GM12878 (cell line): ENCODE results near the gene RCOR1. TPM values are rescaled to one million over a fixed set of nuclear protein-coding genes. Genes with fewer than 3 reads are reported as not detected.

Experiments used
- ATAC-seq: fragments of 200-7000 bp; cut with Tn5 transposase; 3 replicates; pipeline ENCODE4 v1.9.1; 2020; ENCODE audit warnings: mild to moderate bottlenecking, moderate library complexity
- BruUV-seq: library from RNA; stranded (reverse); fragments of 400-500 nt; replicated peaks from 2 replicates; lab custom pipeline; 2021; lab: Mats Ljungman, UMichigan
- CTCF ChIA-PET: fragments of 300-600 bp; sonication (Branson Sonifier 250); formaldehyde crosslinking; extraction: SDS; loops from one replicate; lab custom pipeline; 2021; ENCODE audit warnings: inconsistent platforms; lab: Yijun Ruan, JAX
- POLR2A ChIA-PET: fragments of 350-600 bp; formaldehyde crosslinking; extraction: SDS; loops from one replicate; lab custom pipeline; 2021; ENCODE audit warnings: inconsistent platforms; lab: Charles Lee
- RAD21 ChIA-PET: fragments of 300-600 bp; sonication (Branson Sonifier 250); formaldehyde crosslinking; loops from one replicate; lab custom pipeline; 2023; ENCODE audit warnings: antibody characterized with exemption; ENCODE audit not compliant: unreplicated experiment; lab: Charles Lee
- SMC1A ChIA-PET: fragments of 300-600 bp; sonication (Branson Sonifier 250); formaldehyde crosslinking; loops from one replicate; lab custom pipeline; 2023; ENCODE audit not compliant: unreplicated experiment, uncharacterized antibody; lab: Charles Lee
- DNase-seq: peaks from one replicate; pipeline ENCODE4 v3.0.0-alpha.2; 2011; ENCODE audit warnings: low read depth, low spot score
- FAIRE-seq: peaks from 3 replicates; lab custom pipeline; 2011; peaks lifted over from hg19 to GRCh38; lab: Jason Lieb, UNC
- H2AFZ ChIP-seq: 2 replicates; pipeline ENCODE4 v1.6.0; 2011; ENCODE audit warnings: low read depth, low read length, control low read depth; ENCODE audit not compliant: control insufficient read depth
- H3K27ac ChIP-seq: 2 replicates; pipeline ENCODE4 v1.5.1; 2011; ENCODE audit warnings: control low read depth; ENCODE audit not compliant: control insufficient read depth, insufficient read depth
- H3K27me3 ChIP-seq, 2 experiments: replicated peaks in 1 of 2; 2 replicates each; pipeline versions ENCODE4 v1.6.0 to v1.6.1; 2011; ENCODE audit warnings: low read length in 1 of 2; ENCODE audit not compliant: control insufficient read depth in 2 of 2, insufficient read depth in 2 of 2
- H3K36me3 ChIP-seq, 2 experiments: 2 replicates each; pipeline ENCODE4 v1.5.1; 2011; ENCODE audit warnings: low read length in 1 of 2; ENCODE audit not compliant: control insufficient read depth in 2 of 2, insufficient read depth in 2 of 2
- H3K4me1 ChIP-seq: 2 replicates; pipeline ENCODE4 v1.6.1; 2011; ENCODE audit warnings: mild to moderate bottlenecking, low read length, moderate library complexity, mixed read lengths; ENCODE audit not compliant: control insufficient read depth, insufficient read depth
- H3K4me2 ChIP-seq: 2 replicates; pipeline ENCODE4 v1.6.0; 2011; ENCODE audit warnings: control low read depth; ENCODE audit not compliant: control insufficient read depth, insufficient read depth
- H3K4me3 ChIP-seq: fragments of 200-600 bp; sonication (generic); 2 replicates; pipeline ENCODE4 v1.5.1; 2016
- H3K79me2 ChIP-seq: 2 replicates; pipeline ENCODE4 v1.6.0; 2011; ENCODE audit warnings: low read length; ENCODE audit not compliant: control insufficient read depth, insufficient read depth
- H3K9ac ChIP-seq: 2 replicates; pipeline ENCODE4 v1.8.0; 2011; ENCODE audit warnings: low read length, control low read depth, mixed read lengths; ENCODE audit not compliant: control insufficient read depth, insufficient read depth
- H3K9me3 ChIP-seq: replicated peaks from 3 replicates; pipeline ENCODE4 v1.5.1; 2011; ENCODE audit warnings: mild to moderate bottlenecking, low read length; ENCODE audit not compliant: control insufficient read depth, insufficient read depth
- H4K20me1 ChIP-seq: 2 replicates; pipeline ENCODE4 v1.6.0; 2011; ENCODE audit not compliant: control insufficient read depth, insufficient read depth
- EED ChIP-seq: sonication (generic); IDR thresholded peaks from 2 replicates; pipeline ENCODE4 v1.6.1; 2016; ENCODE audit warnings: antibody characterized with exemption, low read depth
- MAX ChIP-seq: IDR thresholded peaks from 2 replicates; pipeline ENCODE4 v1.6.1; 2012; ENCODE audit warnings: low read depth, low read length, improper control_type of control experiment
- NFIC ChIP-seq: IDR thresholded peaks from 2 replicates; pipeline ENCODE4 v1.6.1; 2012; ENCODE audit warnings: low read depth, mild to moderate bottlenecking, inconsistent platforms, low read length, moderate library complexity
- STAT3 ChIP-seq: IDR thresholded peaks from 2 replicates; pipeline ENCODE4 v1.6.1; 2011; ENCODE audit warnings: low read depth, low read length, improper control_type of control experiment
- ZNF207 ChIP-seq: fragments of 450-650 bp; IDR thresholded peaks from 2 replicates; pipeline ENCODE4 v1.6.1; 2014; ENCODE audit warnings: antibody characterized with exemption, mild to moderate bottlenecking, borderline replicate concordance
- WGBS: methylation state at CpG from one replicate; pipeline ENCODE4 v1.1.6; 2016; ENCODE audit warnings: low lambda C conversion rate; ENCODE audit not compliant: insufficient replicate concordance, insufficient coverage; ENCODE audit errors: missing lambda C conversion rate; 5-methylcytosine and 5-hydroxymethylcytosine counted together
- in situ Hi-C: fragments of 300-500 bp; cut with MboI; formaldehyde crosslinking; loops from 9 replicates; pipeline ENCODE4 v1.14.3; 2018; ENCODE audit warnings: mixed read lengths
- intact Hi-C: fragments of 100-400 bp; cut with micrococcal nuclease; formaldehyde crosslinking; loops from one replicate; pipeline ENCODE4 v1.14.2; 2022; ENCODE audit not compliant: unreplicated experiment
- polyA plus RNA-seq, 11 experiments: library from polyadenylated mRNA; depleted of rRNA in 4 of 11; unstranded in 6 of 11; stranded (reverse) in 5 of 11; fragments of >200 nt; fragmentation: Nextera tagmentation in 4 of 11; fragmentation: Illumina TruSeq in 1 of 11; extraction: Ambion mirVana in 4 of 11; extraction: Trizol in 1 of 11; gene quantifications; 1 replicate in 1 of 11; 2 replicates in 10 of 11; pipeline versions ENCODE4 v1.2.1 to v1.2.3, GENCODE V29; 2011 to 2016; ENCODE audit warnings: inconsistent platforms in 2 of 11, missing spikeins in 2 of 11, low read depth in 1 of 11
- total RNA-seq, 4 experiments: library from RNA; depleted of rRNA in 3 of 4; stranded (reverse); fragments of >200 nt in 3 of 4; fragmentation: Illumina TruSeq in 1 of 4; extraction: Trizol in 1 of 4; gene quantifications; 2 replicates each; pipeline versions ENCODE4 v1.2.1 to v1.2.3, GENCODE V29; 2013 to 2021

RCOR1 gene
- total and polyA plus RNA-seq, 10 of the 15 experiments (the other 5 are each of a cell fraction or from before 2014, with no cell fraction given), result 1.6 to 12.2 (median 4.4) TPM

- Histone ChIP-seq H3K4me1 (peaks cover 15% of the 10 kb centered on the region), H3K36me3 (peaks cover 0 to 10% of the 10 kb centered on the region in 2 experiments; a peak in 1 of 4 replicates), H3K27me3 (no peaks in the 10 kb centered on the region), H2AFZ (no peak overlapping the region), H3K4me3 (no peak overlapping the region), H3K4me2 (0 out of 2 replicates have a peak overlapping the region, but pooled peaks have one; percentile 58), H3K9me3 (no peaks in the 10 kb centered on the region; the same call in 1 of the 3 replicates), H3K79me2 (peaks cover 32% of the 10 kb centered on the region), H3K27ac (peak overlapping the region; percentile 54), H4K20me1 (no peaks in the 10 kb centered on the region), H3K9ac (no peak overlapping the region)
- ChIA-PET POLR2A (no interaction called here), SMC1A (interaction anchor here (1.1 to 8.5 kb wide), 6 partner anchors 9 to 219 kb away, joined by 4 to 119 read pairs (median 24); no protein-coding TSS in a partner anchor), RAD21 (interaction anchor here (1.0 to 6.2 kb wide), 7 partner anchors 63 to 219 kb away, joined by 3 to 104 read pairs (median 7); no protein-coding TSS in a partner anchor), CTCF (interaction anchor here (0.8 to 6.5 kb wide), 7 partner anchors 62 to 219 kb away, joined by 3 to 107 read pairs (median 3); no protein-coding TSS in a partner anchor)
- ATAC-seq (no peak), FAIRE-seq (no peak), DNase-seq (no peak)
- WGBS, result 84% methylated on average over 6 of the region's 6 CpGs
- intact Hi-C loops, result loop anchor here (10.0 kb wide), 2 partner anchors 357 to 597 kb away; partner anchors contain the start of gene CDC42BPB
- BruUV-seq, result no TSS peak
- in situ Hi-C loops, result loop anchor here (5.0 kb wide), 1 partner anchor 215 kb away; no protein-coding TSS in a partner anchor
- TF ChIP-seq MAX (no peak), ZNF207 (no peak), NFIC (0 out of 2 replicates have a peak, but pooled peaks have one; percentile 8), EED (no peak), STAT3 (no peak)
Observed at GRCh38 chr14:102697501-102697900, 105.1 kb downstream of the RCOR1 start.
